Effector memory CD4-positive, alpha-beta T cell (primary cell): ENCODE data around the gene PDGFRB.

ENCODE experiments used
- DNase-seq, 3 donors: peaks; one replicate each; pipeline ENCODE4 v3.0.0-alpha.2; 2020
- H3K27ac ChIP-seq: 2 replicates; pipeline ENCODE4 v1.7.0; 2013; ENCODE audit warnings: mild to moderate bottlenecking, low read length, moderate library complexity; ENCODE audit not compliant: insufficient read depth, poor library complexity, severe bottlenecking
- H3K27me3 ChIP-seq: replicated peaks from 2 replicates; pipeline ENCODE4 v1.7.0; 2013; ENCODE audit warnings: mild to moderate bottlenecking, low read length; ENCODE audit not compliant: insufficient read depth, control insufficient read depth, poor library complexity, severe bottlenecking
- H3K36me3 ChIP-seq: 2 replicates; pipeline ENCODE4 v1.7.0; 2013; ENCODE audit warnings: mild to moderate bottlenecking, low read length, moderate library complexity; ENCODE audit not compliant: control insufficient read depth, insufficient read depth
- H3K4me1 ChIP-seq: 2 replicates; pipeline ENCODE4 v1.7.0; 2013; ENCODE audit warnings: low read length, mild to moderate bottlenecking; ENCODE audit not compliant: control insufficient read depth, insufficient read depth, poor library complexity, severe bottlenecking
- H3K4me3 ChIP-seq: 2 replicates; pipeline ENCODE4 v1.7.0; 2013; ENCODE audit warnings: low read length, low read depth, mild to moderate bottlenecking; ENCODE audit not compliant: insufficient read depth, poor library complexity, severe bottlenecking
- H3K9me3 ChIP-seq: 2 replicates; pipeline ENCODE4 v1.7.0; 2013; ENCODE audit warnings: mild to moderate bottlenecking, low read length, moderate library complexity; ENCODE audit not compliant: control insufficient read depth

The PDGFRB gene

GRCh38 chr5:150077996-150078801, 77.4 kb downstream of the PDGFRB start:
- H3K4me1 ChIP-seq, result no peaks in the 10 kb centered on the region
- peaks cover 6% of the 10 kb centered on the region for H3K27me3 ChIP-seq
- H3K27ac ChIP-seq, result no peak overlapping the region
- no peaks in the 10 kb centered on the region for H3K36me3 ChIP-seq
- DNase-seq, result no peak
- H3K4me3 ChIP-seq, result no peak overlapping the region
- H3K9me3 ChIP-seq, result no peaks in the 10 kb centered on the region

GRCh38 chr5:150077060-150077459, 78.6 kb downstream of the PDGFRB start:
- H3K36me3 ChIP-seq, result no peaks in the 10 kb centered on the region
- no peak for DNase-seq
- H3K4me3 ChIP-seq, result no peak overlapping the region
- H3K9me3 ChIP-seq, result no peaks in the 10 kb centered on the region
- H3K27ac ChIP-seq, result no peak overlapping the region
- no peaks in the 10 kb centered on the region for H3K27me3 ChIP-seq
- H3K4me1 ChIP-seq, result no peaks in the 10 kb centered on the region

GRCh38 chr5:150075806-150076205, 79.8 kb downstream of the PDGFRB start:
- Histone ChIP-seq H3K4me3 (no peak overlapping the region), H3K4me1 (no peaks in the 10 kb centered on the region), H3K27ac (no peak overlapping the region), H3K36me3 (no peaks in the 10 kb centered on the region), H3K27me3 (no peaks in the 10 kb centered on the region), H3K9me3 (no peaks in the 10 kb centered on the region)
- DNase-seq, result no peak

GRCh38 chr5:150075233-150075632, 80.4 kb downstream of the PDGFRB start:
- no peak for DNase-seq
- Histone ChIP-seq H3K4me3 (no peak overlapping the region), H3K27me3 (no peaks in the 10 kb centered on the region), H3K36me3 (no peaks in the 10 kb centered on the region), H3K4me1 (no peaks in the 10 kb centered on the region), H3K27ac (no peak overlapping the region), H3K9me3 (no peaks in the 10 kb centered on the region)

- Histone ChIP-seq H3K9me3 (no peaks in the 10 kb centered on the region), H3K27ac (no peak overlapping the region)
Observed at GRCh38 chr5:150073677-150074076, 82.0 kb downstream of the PDGFRB start.

GRCh38 chr5:150073086-150073625, 82.5 kb downstream of the PDGFRB start:
- H3K9me3 ChIP-seq, result no peaks in the 10 kb centered on the region
- no peak overlapping the region for H3K4me3 ChIP-seq
- no peaks in the 10 kb centered on the region for H3K4me1 ChIP-seq
- no peak overlapping the region for H3K27ac ChIP-seq
- DNase-seq, result no peak
- no peaks in the 10 kb centered on the region for H3K36me3 ChIP-seq
- no peaks in the 10 kb centered on the region for H3K27me3 ChIP-seq

More at GRCh38 chr5:150073677-150074076, 82.0 kb downstream of the PDGFRB start:
- no peak for DNase-seq
- no peaks in the 10 kb centered on the region for H3K36me3 ChIP-seq
- no peaks in the 10 kb centered on the region for H3K4me1 ChIP-seq
- H3K4me3 ChIP-seq, result no peak overlapping the region
- no peaks in the 10 kb centered on the region for H3K27me3 ChIP-seq

- Histone ChIP-seq H3K9me3 (no peaks in the 10 kb centered on the region), H3K27ac (no peak overlapping the region), H3K36me3 (no peaks in the 10 kb centered on the region), H3K27me3 (no peaks in the 10 kb centered on the region), H3K4me1 (no peaks in the 10 kb centered on the region), H3K4me3 (no peak overlapping the region)
- no peak for DNase-seq
Observed at GRCh38 chr5:150070821-150071220, 84.8 kb downstream of the PDGFRB start.

GRCh38 chr5:150069672-150070627, 85.7 kb downstream of the PDGFRB start:
- Histone ChIP-seq H3K27me3 (no peaks in the 10 kb centered on the region), H3K4me1 (no peaks in the 10 kb centered on the region), H3K4me3 (no peak overlapping the region), H3K27ac (no peak overlapping the region), H3K9me3 (no peaks in the 10 kb centered on the region), H3K36me3 (no peaks in the 10 kb centered on the region)
- DNase-seq, result no peak

- no peak overlapping the region for H3K27ac ChIP-seq
- DNase-seq, result no peak
Observed at GRCh38 chr5:150068961-150069645, 86.5 kb downstream of the PDGFRB start.

More at GRCh38 chr5:150068961-150069645, 86.5 kb downstream of the PDGFRB start:
- Histone ChIP-seq H3K27me3 (no peaks in the 10 kb centered on the region), H3K36me3 (no peaks in the 10 kb centered on the region), H3K4me1 (no peaks in the 10 kb centered on the region), H3K4me3 (no peak overlapping the region), H3K9me3 (no peaks in the 10 kb centered on the region)
